ENCODE measurements around the gene NAPA.

Gene NAPA

DNA sequence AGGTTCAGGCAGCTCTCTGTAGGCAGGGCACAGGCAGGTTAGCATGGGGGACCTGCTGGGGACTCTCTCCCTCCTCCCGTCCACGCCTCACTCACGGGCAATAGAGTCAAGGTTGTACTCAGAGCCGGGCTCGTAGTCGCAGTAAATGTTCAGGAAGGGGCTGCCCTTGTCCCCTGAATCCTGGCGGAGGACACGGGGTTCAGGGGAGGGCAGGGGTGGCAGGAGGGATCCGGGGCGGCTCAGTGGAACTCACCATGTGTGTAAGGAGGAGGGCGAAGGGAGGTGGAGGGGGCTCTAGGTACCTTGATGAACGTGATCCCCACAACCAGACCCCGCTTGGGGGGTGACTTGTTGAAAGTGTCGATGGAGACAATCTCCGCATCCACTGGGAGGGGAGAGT, 31.7 kb downstream of the NAPA start:
- Histone ChIP-seq H3K27me3 (ENCODE audit: insufficient read depth, poor library complexity, severe bottlenecking) (no peaks in the 10 kb centered on the region), H3K27ac (replicated peaks) (no peak overlapping the region), H3K4me3 (replicated peaks; ENCODE audit: insufficient read depth, low read length) (no peak overlapping the region)
- TF ChIP-seq SPI1 (IDR thresholded peaks at IDR 0.05; ENCODE audit: borderline replicate concordance, low read depth) = no peak
- TF ChIP-seq, protein P1, sequence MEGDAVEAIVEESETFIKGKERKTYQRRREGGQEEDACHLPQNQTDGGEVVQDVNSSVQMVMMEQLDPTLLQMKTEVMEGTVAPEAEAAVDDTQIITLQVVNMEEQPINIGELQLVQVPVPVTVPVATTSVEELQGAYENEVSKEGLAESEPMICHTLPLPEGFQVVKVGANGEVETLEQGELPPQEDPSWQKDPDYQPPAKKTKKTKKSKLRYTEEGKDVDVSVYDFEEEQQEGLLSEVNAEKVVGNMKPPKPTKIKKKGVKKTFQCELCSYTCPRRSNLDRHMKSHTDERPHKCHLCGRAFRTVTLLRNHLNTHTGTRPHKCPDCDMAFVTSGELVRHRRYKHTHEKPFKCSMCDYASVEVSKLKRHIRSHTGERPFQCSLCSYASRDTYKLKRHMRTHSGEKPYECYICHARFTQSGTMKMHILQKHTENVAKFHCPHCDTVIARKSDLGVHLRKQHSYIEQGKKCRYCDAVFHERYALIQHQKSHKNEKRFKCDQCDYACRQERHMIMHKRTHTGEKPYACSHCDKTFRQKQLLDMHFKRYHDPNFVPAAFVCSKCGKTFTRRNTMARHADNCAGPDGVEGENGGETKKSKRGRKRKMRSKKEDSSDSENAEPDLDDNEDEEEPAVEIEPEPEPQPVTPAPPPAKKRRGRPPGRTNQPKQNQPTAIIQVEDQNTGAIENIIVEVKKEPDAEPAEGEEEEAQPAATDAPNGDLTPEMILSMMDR (IDR thresholded peaks at IDR 0.05; ENCODE audit: insufficient read depth, low read length) = no peak
- TF ChIP-seq, protein P2, sequence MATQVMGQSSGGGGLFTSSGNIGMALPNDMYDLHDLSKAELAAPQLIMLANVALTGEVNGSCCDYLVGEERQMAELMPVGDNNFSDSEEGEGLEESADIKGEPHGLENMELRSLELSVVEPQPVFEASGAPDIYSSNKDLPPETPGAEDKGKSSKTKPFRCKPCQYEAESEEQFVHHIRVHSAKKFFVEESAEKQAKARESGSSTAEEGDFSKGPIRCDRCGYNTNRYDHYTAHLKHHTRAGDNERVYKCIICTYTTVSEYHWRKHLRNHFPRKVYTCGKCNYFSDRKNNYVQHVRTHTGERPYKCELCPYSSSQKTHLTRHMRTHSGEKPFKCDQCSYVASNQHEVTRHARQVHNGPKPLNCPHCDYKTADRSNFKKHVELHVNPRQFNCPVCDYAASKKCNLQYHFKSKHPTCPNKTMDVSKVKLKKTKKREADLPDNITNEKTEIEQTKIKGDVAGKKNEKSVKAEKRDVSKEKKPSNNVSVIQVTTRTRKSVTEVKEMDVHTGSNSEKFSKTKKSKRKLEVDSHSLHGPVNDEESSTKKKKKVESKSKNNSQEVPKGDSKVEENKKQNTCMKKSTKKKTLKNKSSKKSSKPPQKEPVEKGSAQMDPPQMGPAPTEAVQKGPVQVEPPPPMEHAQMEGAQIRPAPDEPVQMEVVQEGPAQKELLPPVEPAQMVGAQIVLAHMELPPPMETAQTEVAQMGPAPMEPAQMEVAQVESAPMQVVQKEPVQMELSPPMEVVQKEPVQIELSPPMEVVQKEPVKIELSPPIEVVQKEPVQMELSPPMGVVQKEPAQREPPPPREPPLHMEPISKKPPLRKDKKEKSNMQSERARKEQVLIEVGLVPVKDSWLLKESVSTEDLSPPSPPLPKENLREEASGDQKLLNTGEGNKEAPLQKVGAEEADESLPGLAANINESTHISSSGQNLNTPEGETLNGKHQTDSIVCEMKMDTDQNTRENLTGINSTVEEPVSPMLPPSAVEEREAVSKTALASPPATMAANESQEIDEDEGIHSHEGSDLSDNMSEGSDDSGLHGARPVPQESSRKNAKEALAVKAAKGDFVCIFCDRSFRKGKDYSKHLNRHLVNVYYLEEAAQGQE (IDR thresholded peaks at IDR 0.05; ENCODE audit: insufficient replicate concordance, low read depth) = no peak
- TF ChIP-seq GABPA (IDR thresholded peaks at IDR 0.05; ENCODE audit: low read depth) = no peak
- TF ChIP-seq POLR2AphosphoS5 (IDR thresholded peaks at IDR 0.05; ENCODE audit: low read depth) = no peak
- no peak for DNase-seq (ENCODE audit: low read depth in 1 of 2, low spot score in 1 of 2)

DNA sequence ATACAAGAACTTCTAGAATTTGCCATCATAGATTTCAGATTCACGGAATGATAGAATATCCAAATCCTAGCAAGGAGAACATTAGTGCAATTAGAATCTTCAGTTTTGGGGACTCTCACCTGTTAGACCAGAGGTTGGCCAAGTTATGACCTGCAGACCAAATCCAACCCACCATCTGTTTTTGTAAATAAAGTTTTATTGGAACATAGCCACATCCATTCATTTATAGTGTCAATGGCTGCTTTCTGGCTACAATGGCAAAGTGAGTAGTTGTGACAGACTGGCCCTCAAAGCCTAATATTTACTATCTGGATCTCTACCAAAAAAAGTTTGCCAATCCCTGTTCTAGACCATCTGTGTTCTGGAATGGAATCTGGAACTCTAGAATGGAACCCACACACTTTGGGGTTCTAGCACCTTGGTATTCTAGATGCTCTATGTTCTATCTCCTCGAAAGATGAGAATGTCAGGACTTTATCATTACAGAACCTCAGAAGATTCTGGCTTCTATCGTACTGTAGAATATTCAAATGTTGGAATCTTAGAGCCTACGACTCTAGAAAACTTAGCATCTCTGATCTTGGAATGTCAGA, 33.3 kb downstream of the NAPA start:
- DNase-seq (ENCODE audit: low read depth in 1 of 2, low spot score in 1 of 2) = no peak
- TF ChIP-seq POLR2AphosphoS5 (IDR thresholded peaks at IDR 0.05; ENCODE audit: low read depth) = no peak
- TF ChIP-seq, protein P2 (IDR thresholded peaks at IDR 0.05; ENCODE audit: insufficient replicate concordance, low read depth) = no peak
- no peak for TF ChIP-seq SPI1 (IDR thresholded peaks at IDR 0.05; ENCODE audit: borderline replicate concordance, low read depth)
- H3K27me3 ChIP-seq (ENCODE audit: insufficient read depth, poor library complexity, severe bottlenecking) = no peaks in the 10 kb centered on the region

DNA sequence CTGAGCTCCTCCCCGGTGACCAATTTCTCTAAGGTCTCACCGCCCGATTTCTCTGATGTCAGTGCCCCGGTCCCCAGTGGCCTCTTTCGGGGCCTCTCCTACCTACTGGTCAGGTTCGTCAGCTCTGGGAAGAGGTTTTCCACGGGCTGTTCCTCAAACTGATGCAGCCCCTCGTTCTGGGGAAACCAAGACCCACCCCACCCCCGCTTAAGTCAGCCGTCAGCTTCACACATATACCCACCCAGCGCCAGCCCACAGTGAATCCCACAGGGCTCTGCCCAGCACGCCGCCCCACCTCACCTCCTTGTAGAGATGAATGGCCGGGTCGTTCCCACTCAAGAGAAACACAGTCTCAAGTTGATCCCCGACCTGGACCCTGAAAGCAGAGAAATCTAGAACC, 34.2 kb downstream of the NAPA start:
- Histone ChIP-seq H3K27ac (replicated peaks) (no peak overlapping the region), H3K27me3 (ENCODE audit: insufficient read depth, poor library complexity, severe bottlenecking) (no peaks in the 10 kb centered on the region), H3K4me3 (replicated peaks; ENCODE audit: insufficient read depth, low read length) (no peak overlapping the region)
- TF ChIP-seq, protein P1 (IDR thresholded peaks at IDR 0.05; ENCODE audit: insufficient read depth, low read length) = no peak
- no peak for TF ChIP-seq POLR2AphosphoS5 (IDR thresholded peaks at IDR 0.05; ENCODE audit: low read depth)
- TF ChIP-seq, protein P2 (IDR thresholded peaks at IDR 0.05; ENCODE audit: insufficient replicate concordance, low read depth) = no peak
- no peak for TF ChIP-seq SPI1 (IDR thresholded peaks at IDR 0.05; ENCODE audit: borderline replicate concordance, low read depth)
- TF ChIP-seq GABPA (IDR thresholded peaks at IDR 0.05; ENCODE audit: low read depth) = no peak
- DNase-seq (ENCODE audit: low read depth in 1 of 2, low spot score in 1 of 2) = no peak

More for the DNA sequence above, 33.3 kb downstream of the NAPA start:
- no peak overlapping the region for H3K27ac ChIP-seq (replicated peaks)
- H3K4me3 ChIP-seq (replicated peaks; ENCODE audit: insufficient read depth, low read length) = no peak overlapping the region
